HepG2 (cell line): Measurements from ENCODE around the gene FAM174B. TPM values are rescaled to one million over a fixed set of nuclear protein-coding genes. Genes with fewer than 3 reads are reported as not detected.

Source experiments
- ATAC-seq: fragments of 200-7000 bp; cut with Tn5 transposase; 3 replicates; pipeline ENCODE4 v1.9.1; 2020; ENCODE audit warnings: mild to moderate bottlenecking, moderate library complexity
- BruUV-seq: library from RNA; stranded (reverse); fragments of 400-500 nt; replicated peaks from 2 replicates; lab custom pipeline; 2021; lab: Mats Ljungman, UMichigan
- CTCF ChIA-PET: fragments of 300-600 bp; formaldehyde crosslinking; extraction: SDS; loops from one replicate; lab custom pipeline; 2021; ENCODE audit warnings: low total read pairs, inconsistent platforms, low intra/inter-chr PET ratio; lab: Yijun Ruan, JAX
- POLR2A ChIA-PET: fragments of 350-600 bp; sonication (Branson Sonifier 250); formaldehyde crosslinking; loops from one replicate; lab custom pipeline; 2020; ENCODE audit warnings: antibody characterized with exemption, inconsistent platforms; lab: Yijun Ruan, JAX
- DNase-seq: peaks from one replicate; pipeline ENCODE4 v3.0.0-alpha.2; 2015; ENCODE audit warnings: low spot score
- FAIRE-seq: peaks from 3 replicates; lab custom pipeline; 2011; peaks lifted over from hg19 to GRCh38; lab: Jason Lieb, UNC
- H2AFZ ChIP-seq: one replicate; pipeline ENCODE4 v1.6.1; 2011; ENCODE audit warnings: low read length, inconsistent platforms
- H3K27ac ChIP-seq: fragments of 300-600 bp; 3 replicates; pipeline ENCODE4 v1.8.0; 2011; ENCODE audit warnings: mixed run types, mild to moderate bottlenecking, mixed read lengths, low read length, inconsistent platforms; ENCODE audit not compliant: insufficient read depth; ENCODE audit errors: extremely low read length
- H3K27me3 ChIP-seq, 2 experiments: fragments of 200-600 bp in 1 of 2; 2 replicates in 1 of 2; 3 replicates in 1 of 2; pipeline versions ENCODE4 v1.6.0 to v1.8.0; 2011; ENCODE audit warnings: low read length in 2 of 2, mild to moderate bottlenecking in 2 of 2, moderate library complexity in 2 of 2, inconsistent platforms in 1 of 2; ENCODE audit not compliant: insufficient read depth in 2 of 2, control insufficient read depth in 1 of 2
- H3K36me3 ChIP-seq, 2 experiments: fragments of 200-600 bp in 1 of 2; replicated peaks in 1 of 2; 2 replicates in 1 of 2; 3 replicates in 1 of 2; pipeline versions ENCODE4 v1.5.1 to v1.8.0; 2011; ENCODE audit warnings: low read length in 2 of 2, inconsistent platforms in 1 of 2; ENCODE audit not compliant: insufficient read depth in 2 of 2, control insufficient read depth in 1 of 2
- H3K4me1 ChIP-seq: 2 replicates; pipeline ENCODE4 v1.5.1; 2012; ENCODE audit warnings: low read length, inconsistent platforms; ENCODE audit not compliant: insufficient read depth
- H3K4me2 ChIP-seq: 2 replicates; pipeline ENCODE4 v1.6.0; 2011; ENCODE audit warnings: low read depth, low read length, inconsistent platforms
- H3K4me3 ChIP-seq, 3 experiments: fragments of 200-600 bp in 1 of 3; sonication (generic), shearing (Covaris generic) in 1 of 3; replicated peaks in 1 of 3; 2 replicates each; pipeline ENCODE4 v1.5.1; 2011 to 2016; ENCODE audit warnings: low read length in 3 of 3, inconsistent platforms in 2 of 3, low read depth in 2 of 3, mild to moderate bottlenecking in 2 of 3, control low read depth in 1 of 3, mixed read lengths in 1 of 3; ENCODE audit not compliant: insufficient read depth in 1 of 3
- H3K79me2 ChIP-seq: one replicate; pipeline ENCODE4 v1.6.1; 2011; ENCODE audit warnings: low read length, inconsistent platforms; ENCODE audit not compliant: insufficient read depth
- H3K9ac ChIP-seq: 2 replicates; pipeline ENCODE4 v1.6.0; 2011; ENCODE audit warnings: mild to moderate bottlenecking, low read depth, low read length, inconsistent platforms; ENCODE audit not compliant: insufficient read depth
- H3K9me3 ChIP-seq: 2 replicates; pipeline ENCODE4 v1.5.1; 2012; ENCODE audit warnings: mild to moderate bottlenecking, low read length
- H4K20me1 ChIP-seq: 2 replicates; pipeline ENCODE4 v1.6.0; 2011; ENCODE audit warnings: inconsistent platforms, mild to moderate bottlenecking, low read length, moderate library complexity; ENCODE audit not compliant: insufficient read depth
- ARID2 ChIP-seq: sonication (generic); formaldehyde crosslinking; IDR thresholded peaks from 2 replicates; pipeline ENCODE4 v1.8.1; 2022; ENCODE audit warnings: mild to moderate bottlenecking, missing genetic modification reagents, borderline replicate concordance
- PCBP2 ChIP-seq: fragments of 200-400 bp; formaldehyde crosslinking; optimal IDR thresholded peaks from 2 replicates; pipeline ENCODE3; 2018; ENCODE audit warnings: low read length, low read depth; ENCODE audit not compliant: poor library complexity, severe bottlenecking
- SP140L ChIP-seq: sonication (generic); formaldehyde crosslinking; IDR thresholded peaks from 2 replicates; pipeline ENCODE4 v1.4.0; 2020; ENCODE audit warnings: missing genetic modification reagents, borderline replicate concordance
- SP4 ChIP-seq: sonication (generic); formaldehyde crosslinking; IDR thresholded peaks from 2 replicates; pipeline ENCODE4 v1.8.1; 2023; ENCODE audit warnings: mild to moderate bottlenecking, missing genetic modification reagents
- ZFP62 ChIP-seq: sonication (generic); formaldehyde crosslinking; IDR thresholded peaks from 2 replicates; pipeline ENCODE4 v1.4.0; 2020; ENCODE audit warnings: missing genetic modification reagents
- ZNF354B ChIP-seq: sonication (generic); formaldehyde crosslinking; IDR thresholded peaks from 2 replicates; pipeline ENCODE4 v1.8.0; 2022; ENCODE audit warnings: mild to moderate bottlenecking, missing genetic modification reagents
- ZNF577 ChIP-seq: sonication (generic); formaldehyde crosslinking; IDR thresholded peaks from 2 replicates; pipeline ENCODE4 v1.4.0; 2020; ENCODE audit warnings: mild to moderate bottlenecking, low read depth, missing genetic modification reagents, borderline replicate concordance
- ZNF7 ChIP-seq: IDR thresholded peaks from 2 replicates; pipeline ENCODE4 v1.6.1; 2016; ENCODE audit warnings: missing biosample characterization, missing genetic modification reagents
- ZNF713 ChIP-seq: sonication (generic); formaldehyde crosslinking; IDR thresholded peaks from 2 replicates; pipeline ENCODE4 v1.4.0; 2020; ENCODE audit warnings: mild to moderate bottlenecking, missing genetic modification reagents
- WGBS: methylation state at CpG from one replicate; pipeline ENCODE4 v1.1.6; 2017; ENCODE audit warnings: low lambda C conversion rate; 5-methylcytosine and 5-hydroxymethylcytosine counted together
- in situ Hi-C: cut with HindIII; loops from 2 replicates; pipeline ENCODE4 v1.10.0; 2017; ENCODE audit warnings: low pct_unique_long_range_greater_than_20kb; ENCODE audit not compliant: extremely low pct_ligation_motif_present
- intact Hi-C: fragments of 100-400 bp; cut with micrococcal nuclease; formaldehyde crosslinking; loops from one replicate; pipeline ENCODE4 v1.10.0; 2022; ENCODE audit not compliant: unreplicated experiment
- polyA plus RNA-seq, 8 experiments: library from polyadenylated mRNA; depleted of rRNA in 3 of 8; stranded (reverse) in 7 of 8; unstranded in 1 of 8; fragments of >200 nt; fragmentation: Illumina TruSeq in 4 of 8; extraction: Trizol in 4 of 8; gene quantifications; 2 replicates each; pipeline versions ENCODE4 v1.2.1 to v1.2.3, GENCODE V29; 2011 to 2016; ENCODE audit warnings: low read depth in 4 of 8, missing spikeins in 1 of 8, mixed read lengths in 1 of 8; ENCODE audit not compliant: insufficient read depth in 1 of 8
- total RNA-seq, 5 experiments: library from RNA; depleted of rRNA; stranded (reverse); fragments of >200 nt; fragmentation: Illumina TruSeq; extraction: Trizol; gene quantifications; 2 replicates each; pipeline ENCODE4 v1.2.3, GENCODE V29; 2016; ENCODE audit warnings: low read depth in 1 of 5
- TF ChIP-seq, protein P1 (sequence below): sonication (generic); formaldehyde crosslinking; IDR thresholded peaks from 2 replicates; pipeline ENCODE4 v1.8.0; 2022; ENCODE audit warnings: missing genetic modification reagents, mild to moderate bottlenecking, inconsistent platforms, borderline replicate concordance
- TF ChIP-seq, protein P2 (sequence below): sonication (generic); formaldehyde crosslinking; IDR thresholded peaks from 2 replicates; pipeline ENCODE4 v1.4.0; 2020; ENCODE audit warnings: mild to moderate bottlenecking, low read depth, missing genetic modification reagents
- TF ChIP-seq, protein P3 (sequence below): sonication (generic); formaldehyde crosslinking; conservative IDR thresholded peaks from 2 replicates; pipeline ENCODE4 v1.8.0; 2022; ENCODE audit warnings: low read depth, missing genetic modification reagents
- TF ChIP-seq, protein P4 (sequence below): sonication (generic); formaldehyde crosslinking; conservative IDR thresholded peaks from 2 replicates; pipeline ENCODE4 v1.5.0; 2020; ENCODE audit warnings: missing genetic modification reagents

The FAM174B gene
- total and polyA plus RNA-seq, 2 of the 13 experiments (the other 11 are each of a cell fraction or from before 2014, with no cell fraction given) = 0.90 to 2.1 TPM

DNA sequence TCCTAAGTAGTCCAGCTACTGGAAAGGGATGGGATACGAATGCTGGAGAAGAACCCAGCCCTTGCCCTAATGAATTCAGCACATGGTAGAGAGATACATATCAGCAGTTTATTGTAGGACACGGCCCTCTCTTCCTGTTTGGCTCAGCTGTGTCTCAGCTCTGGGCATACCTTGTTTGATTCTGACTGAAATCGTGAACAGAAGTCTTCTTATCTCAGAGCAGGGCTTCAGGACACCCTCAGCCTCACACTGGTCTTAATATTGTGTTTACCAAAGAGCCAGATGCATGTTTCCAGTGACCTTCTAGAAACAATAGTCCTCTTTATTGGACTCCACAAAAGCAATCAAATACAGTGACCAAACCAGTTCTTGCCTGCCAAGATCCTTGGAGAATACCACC is 54.7 kb downstream of the FAM174B start:
- H4K20me1 ChIP-seq = no peaks in the 10 kb centered on the region
- H3K9ac ChIP-seq = no peak overlapping the region
- no peaks in the 10 kb centered on the region for H3K36me3 ChIP-seq
- CTCF ChIA-PET = no interaction called here
- no TSS peak for BruUV-seq
- no peak overlapping the region for H2AFZ ChIP-seq
- POLR2A ChIA-PET = no interaction called here
- FAIRE-seq = no peak
- intact Hi-C loops = no loop called here
- H3K4me1 ChIP-seq = 0 out of 2 replicates have a peak, but pooled peaks cover 1% of the 10 kb centered on the region
- DNase-seq = no peak
- in situ Hi-C loops = no loop called here
- 0% methylated on average over 2 of the region's 3 CpGs for WGBS
- H3K27me3 ChIP-seq = peaks cover 0 to 5% of the 10 kb centered on the region in 2 experiments; a peak in 1 of 5 replicates
- H3K9me3 ChIP-seq = no peaks in the 10 kb centered on the region; the same call in 1 of the 2 replicates
- H3K79me2 ChIP-seq = no peaks in the 10 kb centered on the region
- no peak for ATAC-seq
- TF ChIP-seq, protein P1, sequence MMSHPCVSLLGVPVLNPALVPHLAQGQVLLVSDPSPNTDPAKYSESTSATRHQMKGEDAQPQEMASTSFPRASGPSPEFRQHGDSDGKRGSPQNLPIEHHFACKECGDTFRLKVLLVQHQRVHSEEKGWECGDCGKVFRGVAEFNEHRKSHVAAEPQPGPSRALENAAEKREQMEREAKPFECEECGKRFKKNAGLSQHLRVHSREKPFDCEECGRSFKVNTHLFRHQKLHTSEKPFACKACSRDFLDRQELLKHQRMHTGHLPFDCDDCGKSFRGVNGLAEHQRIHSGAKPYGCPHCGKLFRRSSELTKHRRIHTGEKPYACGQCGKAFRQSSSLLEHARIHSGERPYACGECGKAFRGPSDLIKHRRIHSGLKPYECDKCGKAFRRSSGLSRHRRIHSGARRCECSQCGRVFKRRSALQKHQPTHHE = no peak
- TF ChIP-seq, protein P2, sequence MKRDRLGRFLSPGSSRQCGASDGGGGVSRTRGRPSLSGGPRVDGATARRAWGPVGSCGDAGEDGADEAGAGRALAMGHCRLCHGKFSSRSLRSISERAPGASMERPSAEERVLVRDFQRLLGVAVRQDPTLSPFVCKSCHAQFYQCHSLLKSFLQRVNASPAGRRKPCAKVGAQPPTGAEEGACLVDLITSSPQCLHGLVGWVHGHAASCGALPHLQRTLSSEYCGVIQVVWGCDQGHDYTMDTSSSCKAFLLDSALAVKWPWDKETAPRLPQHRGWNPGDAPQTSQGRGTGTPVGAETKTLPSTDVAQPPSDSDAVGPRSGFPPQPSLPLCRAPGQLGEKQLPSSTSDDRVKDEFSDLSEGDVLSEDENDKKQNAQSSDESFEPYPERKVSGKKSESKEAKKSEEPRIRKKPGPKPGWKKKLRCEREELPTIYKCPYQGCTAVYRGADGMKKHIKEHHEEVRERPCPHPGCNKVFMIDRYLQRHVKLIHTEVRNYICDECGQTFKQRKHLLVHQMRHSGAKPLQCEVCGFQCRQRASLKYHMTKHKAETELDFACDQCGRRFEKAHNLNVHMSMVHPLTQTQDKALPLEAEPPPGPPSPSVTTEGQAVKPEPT (CRISPR knock-in tag) = no peak
- no peak for TF ChIP-seq PCBP2
- no peak for TF ChIP-seq ZNF577 (CRISPR knock-in tag)
- TF ChIP-seq SP140L (CRISPR knock-in tag) = no peak
- TF ChIP-seq ZNF7 (CRISPR knock-in tag) = no peak
- no peak for TF ChIP-seq ZNF713
- TF ChIP-seq ARID2 = no peak
- TF ChIP-seq SP4 (CRISPR knock-in tag) = no peak
- TF ChIP-seq, protein P3, sequence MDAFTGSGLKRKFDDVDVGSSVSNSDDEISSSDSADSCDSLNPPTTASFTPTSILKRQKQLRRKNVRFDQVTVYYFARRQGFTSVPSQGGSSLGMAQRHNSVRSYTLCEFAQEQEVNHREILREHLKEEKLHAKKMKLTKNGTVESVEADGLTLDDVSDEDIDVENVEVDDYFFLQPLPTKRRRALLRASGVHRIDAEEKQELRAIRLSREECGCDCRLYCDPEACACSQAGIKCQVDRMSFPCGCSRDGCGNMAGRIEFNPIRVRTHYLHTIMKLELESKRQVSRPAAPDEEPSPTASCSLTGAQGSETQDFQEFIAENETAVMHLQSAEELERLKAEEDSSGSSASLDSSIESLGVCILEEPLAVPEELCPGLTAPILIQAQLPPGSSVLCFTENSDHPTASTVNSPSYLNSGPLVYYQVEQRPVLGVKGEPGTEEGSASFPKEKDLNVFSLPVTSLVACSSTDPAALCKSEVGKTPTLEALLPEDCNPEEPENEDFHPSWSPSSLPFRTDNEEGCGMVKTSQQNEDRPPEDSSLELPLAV (CRISPR knock-in tag) = no peak
- TF ChIP-seq, protein P4, sequence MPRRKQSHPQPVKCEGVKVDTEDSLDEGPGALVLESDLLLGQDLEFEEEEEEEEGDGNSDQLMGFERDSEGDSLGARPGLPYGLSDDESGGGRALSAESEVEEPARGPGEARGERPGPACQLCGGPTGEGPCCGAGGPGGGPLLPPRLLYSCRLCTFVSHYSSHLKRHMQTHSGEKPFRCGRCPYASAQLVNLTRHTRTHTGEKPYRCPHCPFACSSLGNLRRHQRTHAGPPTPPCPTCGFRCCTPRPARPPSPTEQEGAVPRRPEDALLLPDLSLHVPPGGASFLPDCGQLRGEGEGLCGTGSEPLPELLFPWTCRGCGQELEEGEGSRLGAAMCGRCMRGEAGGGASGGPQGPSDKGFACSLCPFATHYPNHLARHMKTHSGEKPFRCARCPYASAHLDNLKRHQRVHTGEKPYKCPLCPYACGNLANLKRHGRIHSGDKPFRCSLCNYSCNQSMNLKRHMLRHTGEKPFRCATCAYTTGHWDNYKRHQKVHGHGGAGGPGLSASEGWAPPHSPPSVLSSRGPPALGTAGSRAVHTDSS = no peak
- TF ChIP-seq ZFP62 = no peak
- no peak for TF ChIP-seq ZNF354B (CRISPR knock-in tag)
- no peak overlapping the region for H3K27ac ChIP-seq
- H3K4me2 ChIP-seq = no peak overlapping the region
- no peak overlapping the region for H3K4me3 ChIP-seq
